K562 (cell line): ENCODE data around the gene LAGE3.

ENCODE experiments used
- ATF7 ChIP-seq: fragments of 450-650 bp; IDR thresholded peaks from 2 replicates; pipeline ENCODE4 v1.7.1; 2014; ENCODE audit warnings: mild to moderate bottlenecking, moderate library complexity
- CREB1 ChIP-seq, 2 experiments: sonication (generic) in 1 of 2; formaldehyde crosslinking in 1 of 2; IDR thresholded peaks; 2 replicates each; pipeline versions ENCODE4 v1.6.1 to v1.8.0; 2012 to 2022; ENCODE audit warnings: inconsistent platforms in 1 of 2, mild to moderate bottlenecking in 1 of 2, missing genetic modification reagents in 1 of 2, moderate library complexity in 1 of 2
- GMEB1 ChIP-seq: fragments of 250-450 bp; sonication (Bioruptor Pico); IDR thresholded peaks from 2 replicates; pipeline ENCODE4 v1.4.0; 2020; ENCODE audit warnings: mild to moderate bottlenecking
- TEAD2 ChIP-seq: fragments of 450-650 bp; IDR thresholded peaks from 2 replicates; pipeline ENCODE4 v1.6.1; 2016; ENCODE audit warnings: missing genetic modification characterization, control low read depth, missing compliant biosample characterization

GRCh38 chrX:154448484-154448883, 30.6 kb downstream of the LAGE3 start:
- no peak for TF ChIP-seq GMEB1 (CRISPR knock-in tag)
- no peak for TF ChIP-seq TEAD2
- TF ChIP-seq CREB1 (IDR thresholded peaks at IDR 0.05) = no peak
- no peak for TF ChIP-seq CREB1 (CRISPR knock-in tag; IDR thresholded peaks at IDR 0.05)
- TF ChIP-seq ATF7 = no peak
